Dedifferentiated amniotic fluid mesenchymal stem cell (primary cell): Measurements from ENCODE around the gene PNMA8C.
"Not testable (repeated sequence)": the region's sequence is repeated elsewhere in the genome, so short reads cannot be mapped to it uniquely, and the experiment has no call there.

Source experiments
- DNase-seq: peaks from one replicate; pipeline ENCODE4 v3.0.0-alpha.2; 2016; ENCODE audit errors: extremely low spot score

PNMA8C gene

GRCh38 chr19:46390121-46390858, 38.4 kb downstream of the PNMA8C start:
- DNase-seq: no peak

- DNase-seq: no peak
These were observed 40.2 kb downstream of the PNMA8C start for GRCh38 chr19:46388311-46389095.

- no peak for DNase-seq
These were observed 41.0 kb downstream of the PNMA8C start for GRCh38 chr19:46387713-46388130.

- no peak for DNase-seq
These were observed 41.6 kb downstream of the PNMA8C start for GRCh38 chr19:46386996-46387712.

GRCh38 chr19:46386151-46386550, 42.6 kb downstream of the PNMA8C start:
- DNase-seq: no peak

GRCh38 chr19:46385636-46386035, 43.1 kb downstream of the PNMA8C start:
- DNase-seq: no peak

GRCh38 chr19:46384396-46384795, 44.3 kb downstream of the PNMA8C start:
- no peak for DNase-seq

GRCh38 chr19:46383846-46384245, 44.9 kb downstream of the PNMA8C start:
- no peak for DNase-seq

- no peak for DNase-seq
These were observed 45.4 kb downstream of the PNMA8C start for GRCh38 chr19:46383171-46383815.

- DNase-seq: no peak
These were observed 46.9 kb downstream of the PNMA8C start for GRCh38 chr19:46381756-46382345.

- DNase-seq: no peak
These were observed 47.4 kb downstream of the PNMA8C start for GRCh38 chr19:46381346-46381745.

- no peak for DNase-seq
These were observed 48.0 kb downstream of the PNMA8C start for GRCh38 chr19:46380690-46381089.

- peak; percentile 82 for DNase-seq
These were observed 50.5 kb downstream of the PNMA8C start for GRCh38 chr19:46378268-46378667.

- DNase-seq: no peak
These were observed 52.2 kb downstream of the PNMA8C start for GRCh38 chr19:46376241-46377153.

GRCh38 chr19:46375476-46376067, 53.2 kb downstream of the PNMA8C start:
- not testable (repeated sequence) for DNase-seq
